ENCODE data around the gene CMTM7.

The CMTM7 gene

DNA sequence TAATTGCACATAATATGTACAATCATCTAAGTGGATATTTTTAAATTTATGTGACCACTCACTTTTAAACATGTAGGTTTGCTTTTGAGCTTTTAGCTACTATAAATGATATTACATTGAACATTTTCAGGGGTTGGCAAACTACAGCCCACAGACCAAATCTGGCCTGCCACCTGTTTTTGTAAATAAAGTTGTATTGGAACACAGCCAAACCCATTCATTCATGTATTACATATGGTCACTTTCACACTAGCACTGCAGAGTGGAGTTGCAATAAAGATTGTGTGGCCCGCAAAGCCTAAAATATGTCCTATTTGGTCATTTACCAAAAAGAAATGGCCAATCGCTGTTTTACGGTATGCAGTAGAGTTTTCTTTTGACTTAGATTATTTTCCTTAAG, 21.2 kb downstream of the CMTM7 start:
- Histone ChIP-seq H3K36me3 (ENCODE audit: control insufficient read depth in 2 of 2, insufficient read depth in 1 of 2, low read length in 2 of 2) (no peaks in the 10 kb centered on the region), H3K4me3 (ENCODE audit: low read depth, low read length) (no peak overlapping the region), H3K27ac (ENCODE audit: extremely low read depth, low read depth, low read length) (no peak overlapping the region), H3K4me1 (ENCODE audit: control insufficient read depth, insufficient read depth, low read length) (peaks cover 4% of the 10 kb centered on the region; the same call in 1 of the 2 replicates), H3K9me3 (ENCODE audit: control insufficient read depth, insufficient read depth, low read depth, low read length) (no peaks in the 10 kb centered on the region)
- POLR2A ChIA-PET, result no interaction called here
- CTCF ChIA-PET, result no interaction called here
- TF ChIP-seq, protein P1, sequence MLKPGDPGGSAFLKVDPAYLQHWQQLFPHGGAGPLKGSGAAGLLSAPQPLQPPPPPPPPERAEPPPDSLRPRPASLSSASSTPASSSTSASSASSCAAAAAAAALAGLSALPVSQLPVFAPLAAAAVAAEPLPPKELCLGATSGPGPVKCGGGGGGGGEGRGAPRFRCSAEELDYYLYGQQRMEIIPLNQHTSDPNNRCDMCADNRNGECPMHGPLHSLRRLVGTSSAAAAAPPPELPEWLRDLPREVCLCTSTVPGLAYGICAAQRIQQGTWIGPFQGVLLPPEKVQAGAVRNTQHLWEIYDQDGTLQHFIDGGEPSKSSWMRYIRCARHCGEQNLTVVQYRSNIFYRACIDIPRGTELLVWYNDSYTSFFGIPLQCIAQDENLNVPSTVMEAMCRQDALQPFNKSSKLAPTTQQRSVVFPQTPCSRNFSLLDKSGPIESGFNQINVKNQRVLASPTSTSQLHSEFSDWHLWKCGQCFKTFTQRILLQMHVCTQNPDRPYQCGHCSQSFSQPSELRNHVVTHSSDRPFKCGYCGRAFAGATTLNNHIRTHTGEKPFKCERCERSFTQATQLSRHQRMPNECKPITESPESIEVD (tag by site-specific recombination; IDR thresholded peaks at IDR 0.05), result 0 out of 2 replicates have a peak, but pooled peaks have one; percentile 23
- TF ChIP-seq RBAK (tag by site-specific recombination; IDR thresholded peaks at IDR 0.05), result no peak

DNA sequence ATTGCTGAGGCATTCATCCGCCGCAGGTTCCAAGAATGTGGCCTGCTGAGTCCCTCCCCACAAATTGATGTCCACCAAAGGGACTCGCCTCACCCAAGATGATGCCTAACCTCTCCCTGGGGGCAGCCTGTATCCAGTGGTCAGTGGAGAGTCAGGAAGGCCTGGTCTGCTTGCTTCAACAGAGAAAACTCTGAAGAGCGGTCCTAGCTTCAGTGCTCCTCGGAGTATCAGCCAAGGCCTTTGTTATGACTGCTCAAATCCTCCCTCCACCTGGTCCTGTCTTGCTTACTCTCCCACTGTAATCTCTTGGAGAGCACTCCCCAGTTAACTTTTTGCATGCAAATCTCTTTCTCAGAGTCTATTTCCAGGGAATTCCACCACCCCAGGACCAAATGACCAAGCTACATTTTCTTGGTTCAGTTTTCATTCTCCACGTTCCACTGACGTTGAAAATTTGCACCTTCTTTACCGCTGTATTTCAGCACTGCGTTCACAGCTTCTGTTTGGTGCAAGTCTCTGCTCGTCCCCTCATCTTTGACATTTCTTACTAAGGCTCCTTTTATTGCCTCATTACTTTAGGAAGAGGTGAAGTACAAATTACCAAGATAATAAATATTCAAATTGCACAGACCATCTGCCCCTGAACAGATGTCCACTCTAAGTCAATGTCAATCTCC, 22.3 kb downstream of the CMTM7 start:
- no peaks in the 10 kb centered on the region for H3K9me3 ChIP-seq (ENCODE audit: control insufficient read depth, insufficient read depth, low read depth, low read length)
- ChIA-PET POLR2A (no interaction called here), CTCF (interaction anchor here (0.9 to 1.1 kb wide), 2 partner anchors 24 to 38 kb away, joined by 3 read pairs; no protein-coding TSS in a partner anchor)
- H3K36me3 ChIP-seq (ENCODE audit: control insufficient read depth in 2 of 2, insufficient read depth in 1 of 2, low read length in 2 of 2), result no peaks in the 10 kb centered on the region
- H3K27ac ChIP-seq (ENCODE audit: extremely low read depth, low read depth, low read length), result no peak overlapping the region
- H3K4me1 ChIP-seq (ENCODE audit: control insufficient read depth, insufficient read depth, low read length), result peaks cover 4% of the 10 kb centered on the region; the same call in 1 of the 2 replicates
- TF ChIP-seq ZNF391 (tag by site-specific recombination; IDR thresholded peaks at IDR 0.05; ENCODE audit: borderline replicate concordance, low read depth) (no peak), ZNF239 (tag by site-specific recombination; IDR thresholded peaks at IDR 0.05) (no peak), KLF7 (tag by site-specific recombination; IDR thresholded peaks at IDR 0.05; ENCODE audit: borderline replicate concordance) (no peak), ZNF596 (tag by site-specific recombination; IDR thresholded peaks at IDR 0.05) (no peak), RBAK (tag by site-specific recombination; IDR thresholded peaks at IDR 0.05) (no peak), ZNF624 (tag by site-specific recombination; IDR thresholded peaks at IDR 0.05) (no peak), ZNF211 (tag by site-specific recombination; IDR thresholded peaks at IDR 0.05; ENCODE audit: low read depth) (no peak), ZNF571 (tag by site-specific recombination; IDR thresholded peaks at IDR 0.05) (no peak), ZNF777 (tag by site-specific recombination; IDR thresholded peaks at IDR 0.05; ENCODE audit: borderline replicate concordance) (no peak), ZNF555 (tag by site-specific recombination; conservative IDR thresholded peaks at IDR 0.05) (no peak)
- TF ChIP-seq, protein P2, sequence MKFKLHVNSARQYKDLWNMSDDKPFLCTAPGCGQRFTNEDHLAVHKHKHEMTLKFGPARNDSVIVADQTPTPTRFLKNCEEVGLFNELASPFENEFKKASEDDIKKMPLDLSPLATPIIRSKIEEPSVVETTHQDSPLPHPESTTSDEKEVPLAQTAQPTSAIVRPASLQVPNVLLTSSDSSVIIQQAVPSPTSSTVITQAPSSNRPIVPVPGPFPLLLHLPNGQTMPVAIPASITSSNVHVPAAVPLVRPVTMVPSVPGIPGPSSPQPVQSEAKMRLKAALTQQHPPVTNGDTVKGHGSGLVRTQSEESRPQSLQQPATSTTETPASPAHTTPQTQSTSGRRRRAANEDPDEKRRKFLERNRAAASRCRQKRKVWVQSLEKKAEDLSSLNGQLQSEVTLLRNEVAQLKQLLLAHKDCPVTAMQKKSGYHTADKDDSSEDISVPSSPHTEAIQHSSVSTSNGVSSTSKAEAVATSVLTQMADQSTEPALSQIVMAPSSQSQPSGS (tag by site-specific recombination; IDR thresholded peaks at IDR 0.05; ENCODE audit: low read depth), result no peak
- TF ChIP-seq, protein P3, sequence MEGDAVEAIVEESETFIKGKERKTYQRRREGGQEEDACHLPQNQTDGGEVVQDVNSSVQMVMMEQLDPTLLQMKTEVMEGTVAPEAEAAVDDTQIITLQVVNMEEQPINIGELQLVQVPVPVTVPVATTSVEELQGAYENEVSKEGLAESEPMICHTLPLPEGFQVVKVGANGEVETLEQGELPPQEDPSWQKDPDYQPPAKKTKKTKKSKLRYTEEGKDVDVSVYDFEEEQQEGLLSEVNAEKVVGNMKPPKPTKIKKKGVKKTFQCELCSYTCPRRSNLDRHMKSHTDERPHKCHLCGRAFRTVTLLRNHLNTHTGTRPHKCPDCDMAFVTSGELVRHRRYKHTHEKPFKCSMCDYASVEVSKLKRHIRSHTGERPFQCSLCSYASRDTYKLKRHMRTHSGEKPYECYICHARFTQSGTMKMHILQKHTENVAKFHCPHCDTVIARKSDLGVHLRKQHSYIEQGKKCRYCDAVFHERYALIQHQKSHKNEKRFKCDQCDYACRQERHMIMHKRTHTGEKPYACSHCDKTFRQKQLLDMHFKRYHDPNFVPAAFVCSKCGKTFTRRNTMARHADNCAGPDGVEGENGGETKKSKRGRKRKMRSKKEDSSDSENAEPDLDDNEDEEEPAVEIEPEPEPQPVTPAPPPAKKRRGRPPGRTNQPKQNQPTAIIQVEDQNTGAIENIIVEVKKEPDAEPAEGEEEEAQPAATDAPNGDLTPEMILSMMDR (tag by site-specific recombination; IDR thresholded peaks at IDR 0.05), result no peak
- TF ChIP-seq, protein P4, sequence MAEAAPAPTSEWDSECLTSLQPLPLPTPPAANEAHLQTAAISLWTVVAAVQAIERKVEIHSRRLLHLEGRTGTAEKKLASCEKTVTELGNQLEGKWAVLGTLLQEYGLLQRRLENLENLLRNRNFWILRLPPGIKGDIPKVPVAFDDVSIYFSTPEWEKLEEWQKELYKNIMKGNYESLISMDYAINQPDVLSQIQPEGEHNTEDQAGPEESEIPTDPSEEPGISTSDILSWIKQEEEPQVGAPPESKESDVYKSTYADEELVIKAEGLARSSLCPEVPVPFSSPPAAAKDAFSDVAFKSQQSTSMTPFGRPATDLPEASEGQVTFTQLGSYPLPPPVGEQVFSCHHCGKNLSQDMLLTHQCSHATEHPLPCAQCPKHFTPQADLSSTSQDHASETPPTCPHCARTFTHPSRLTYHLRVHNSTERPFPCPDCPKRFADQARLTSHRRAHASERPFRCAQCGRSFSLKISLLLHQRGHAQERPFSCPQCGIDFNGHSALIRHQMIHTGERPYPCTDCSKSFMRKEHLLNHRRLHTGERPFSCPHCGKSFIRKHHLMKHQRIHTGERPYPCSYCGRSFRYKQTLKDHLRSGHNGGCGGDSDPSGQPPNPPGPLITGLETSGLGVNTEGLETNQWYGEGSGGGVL (tag by site-specific recombination; IDR thresholded peaks at IDR 0.05), result no peak
- H3K4me3 ChIP-seq (ENCODE audit: low read depth, low read length), result no peak overlapping the region

Data from HEK293 (cell line).